GM18873 (cell line): ENCODE measurements around the gene KIAA1671.
"Not testable (repeated sequence)": the region's sequence is repeated elsewhere in the genome, so short reads cannot be mapped to it uniquely, and the experiment has no call there.

Experiments used
- ATAC-seq: cut with Tn5 transposase; IDR thresholded peaks from one replicate; pipeline ENCODE4 v1.9.1; 2021; ENCODE audit warnings: mild to moderate bottlenecking, moderate library complexity, moderate number of reproducible peaks; ENCODE audit not compliant: unreplicated experiment, low FRiP score

Gene KIAA1671

GRCh38 chr22:25208743-25209505 lies 256.4 kb downstream of the KIAA1671 start:
- ATAC-seq = no peak

- ATAC-seq = no peak
Measured at GRCh38 chr22:25210793-25211192, 258.3 kb downstream of the KIAA1671 start.

GRCh38 chr22:25212337-25212736 lies 259.8 kb downstream of the KIAA1671 start:
- no peak for ATAC-seq

- no peak for ATAC-seq
Measured at GRCh38 chr22:25213221-25213620, 260.7 kb downstream of the KIAA1671 start.

DNA sequence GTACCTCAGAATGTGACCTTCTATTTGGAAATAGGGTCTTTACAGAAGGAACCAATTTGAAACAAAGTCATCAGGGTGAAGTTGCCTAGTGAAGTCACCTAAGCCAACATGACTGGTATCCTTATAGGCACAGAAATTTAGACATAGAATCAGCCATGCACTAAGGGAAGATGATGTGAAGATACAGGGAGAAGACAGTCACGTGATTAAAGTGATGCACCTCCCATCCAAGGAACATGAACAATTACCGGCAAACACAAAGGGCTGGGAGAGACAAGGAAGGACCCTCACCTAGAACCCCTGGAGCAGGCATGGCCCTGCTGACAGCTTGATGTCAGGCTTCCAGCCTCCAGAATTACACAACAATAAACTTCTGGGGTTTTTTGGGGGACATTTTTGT lies 263.7 kb downstream of the KIAA1671 start:
- ATAC-seq = no peak

- ATAC-seq = no peak
Measured at GRCh38 chr22:25219211-25219689, 266.7 kb downstream of the KIAA1671 start, which contains the start of gene CRYBB2. Gene CRYBB2, plus strand, starts transcription at chr22:25219639. Its CDS starts 1,791 bp downstream, at chr22:25221430.

DNA sequence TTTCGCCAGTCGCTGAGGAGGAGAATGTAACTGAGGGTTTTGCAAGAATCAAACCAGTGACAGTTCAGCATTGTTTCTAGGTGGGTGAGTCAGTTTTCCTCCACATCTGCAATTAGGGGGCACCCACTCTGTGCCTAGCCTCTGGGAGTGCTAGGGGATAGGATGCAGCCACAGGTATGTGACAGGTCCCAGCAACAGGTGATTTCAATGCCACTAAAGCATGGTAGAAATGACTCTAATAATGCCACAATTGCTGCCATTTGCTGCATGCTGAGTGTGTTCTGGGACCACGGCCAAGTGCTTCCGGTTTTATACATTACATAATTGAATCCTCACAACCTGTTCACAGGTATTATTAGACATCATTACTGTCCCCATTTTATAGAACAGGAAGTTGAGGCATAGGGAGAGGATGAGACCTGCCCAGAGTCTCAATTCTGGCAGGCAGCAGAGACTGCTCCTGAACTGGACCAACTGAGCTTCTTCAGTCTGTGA lies 267.5 kb downstream of the KIAA1671 start:
- ATAC-seq = no peak

GRCh38 chr22:25221790-25222189 lies 269.3 kb downstream of the KIAA1671 start:
- ATAC-seq = no peak

- ATAC-seq = no peak
Measured at GRCh38 chr22:25223269-25223850, 270.8 kb downstream of the KIAA1671 start.

- ATAC-seq = no peak
Measured at GRCh38 chr22:25228822-25229221, 276.3 kb downstream of the KIAA1671 start.

GRCh38 chr22:25230760-25231159 lies 278.2 kb downstream of the KIAA1671 start:
- ATAC-seq = not testable (repeated sequence)

DNA sequence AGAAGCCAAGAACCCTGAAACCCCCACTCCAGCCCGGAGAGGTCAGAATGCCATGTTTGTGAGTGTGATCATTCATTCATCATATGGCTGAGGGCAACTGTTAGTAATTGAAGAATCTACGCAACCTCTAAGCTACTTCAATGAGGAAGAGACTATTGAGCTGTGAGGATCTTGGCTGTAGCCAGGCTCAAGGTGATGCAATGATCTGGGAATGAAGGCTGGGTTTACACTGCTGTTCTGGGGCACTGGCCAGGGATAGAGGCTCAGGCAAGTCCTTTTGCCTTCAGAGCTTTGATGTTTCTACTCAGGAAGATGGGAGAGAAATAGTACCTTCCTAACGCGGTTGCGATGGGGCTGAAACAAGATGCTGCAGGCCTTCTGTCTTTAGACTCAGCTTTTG lies 279.8 kb downstream of the KIAA1671 start:
- no peak for ATAC-seq

GRCh38 chr22:25233706-25234105 lies 281.2 kb downstream of the KIAA1671 start:
- not testable (repeated sequence) for ATAC-seq

DNA sequence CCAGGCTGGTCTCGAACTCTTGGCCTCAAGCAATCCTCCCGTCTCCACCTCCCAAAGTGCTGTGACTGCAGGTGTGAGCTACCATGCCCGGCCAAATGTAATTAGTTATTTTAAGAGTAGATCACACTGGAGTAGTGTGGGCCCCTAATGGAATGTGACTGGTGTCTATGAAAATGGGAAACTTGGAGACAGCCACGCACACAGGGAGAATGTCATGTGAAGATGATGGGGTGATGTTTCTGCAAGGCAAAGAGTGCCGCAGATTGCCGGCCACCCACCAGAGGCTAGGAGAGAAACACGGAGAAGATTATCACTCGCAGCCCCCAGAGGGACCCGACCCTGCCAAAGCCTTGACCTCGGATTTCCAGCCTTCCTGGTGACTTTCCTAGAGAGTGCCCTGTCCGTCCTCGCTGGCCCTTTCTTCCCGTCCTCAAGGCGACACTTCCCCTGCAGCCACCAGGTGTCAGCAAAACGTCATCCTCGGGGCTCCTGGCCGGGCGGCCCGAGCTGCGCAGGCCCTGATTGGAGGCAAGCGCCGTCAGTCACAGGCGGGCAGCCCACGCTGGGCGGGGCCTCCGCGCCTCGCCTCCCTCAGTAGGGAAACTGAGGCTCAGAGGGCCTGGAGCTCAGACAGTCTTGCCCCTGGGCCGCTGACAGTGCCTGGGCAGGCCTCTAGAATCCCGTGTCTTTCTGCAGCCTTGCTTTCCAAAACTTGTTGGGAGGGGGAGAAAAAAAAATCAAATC lies 283.2 kb downstream of the KIAA1671 start:
- ATAC-seq = no peak

DNA sequence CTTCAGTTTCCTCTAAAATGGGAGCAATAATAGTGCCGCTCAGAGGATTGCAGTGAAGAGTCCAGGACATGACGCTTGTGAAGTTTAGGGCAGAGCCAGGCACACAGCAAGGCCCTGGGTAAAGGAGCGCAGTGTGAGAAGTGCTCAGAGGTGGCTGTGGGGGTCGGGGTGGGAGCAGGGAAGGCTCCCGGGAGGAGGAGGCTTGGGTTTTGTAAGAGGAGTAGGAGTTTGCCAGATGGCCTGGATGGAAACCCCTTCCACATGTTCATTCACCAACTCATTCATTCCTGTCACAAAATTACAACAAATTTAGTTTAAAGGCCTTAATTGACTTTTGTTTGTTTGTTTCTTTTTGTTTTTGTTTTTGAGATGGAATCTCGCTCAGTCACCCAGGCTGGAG lies 283.9 kb downstream of the KIAA1671 start:
- no peak for ATAC-seq

GRCh38 chr22:25237503-25237902 lies 285.0 kb downstream of the KIAA1671 start:
- no peak for ATAC-seq

DNA sequence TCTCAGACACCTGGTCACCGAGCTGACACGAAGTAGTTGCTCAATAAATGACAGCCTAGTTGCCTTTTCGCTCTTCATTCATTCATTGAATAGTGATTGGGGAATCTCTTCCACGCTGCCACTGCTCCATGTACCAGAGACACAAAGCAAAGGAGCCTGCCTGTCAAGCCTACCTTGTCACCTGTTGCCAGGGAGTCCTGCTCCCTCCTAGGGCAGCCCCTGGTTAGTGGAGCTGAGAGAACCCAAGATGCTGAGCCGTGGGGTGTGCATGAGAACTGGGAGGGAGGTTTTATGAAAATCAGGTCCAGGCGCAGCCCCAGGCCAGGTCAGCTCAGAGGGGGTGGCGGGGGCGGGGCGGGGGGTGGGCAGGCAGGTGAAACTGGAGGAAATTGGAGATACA lies 285.5 kb downstream of the KIAA1671 start:
- not testable (repeated sequence) for ATAC-seq
